ENCODE measurements around the gene SRSF6. TPM values are rescaled to one million over a fixed set of nuclear protein-coding genes. Genes with fewer than 3 reads are reported as not detected.
"Not testable (repeated sequence)": the region's sequence is repeated elsewhere in the genome, so short reads cannot be mapped to it uniquely, and the experiment has no call there.

The SRSF6 gene
- 56.5 TPM for total RNA-seq
- long read RNA-seq, full-length matches to known transcripts = 10 of 11 reads
- long read RNA-seq, partial matches to known transcripts = 0 of 11 reads
- long read RNA-seq, other reads (novel, unspliced or antisense) = 1 of 11 reads

- DNase-seq (peak; percentile 98), ATAC-seq (peak; percentile 98)
- intact Hi-C loops (cut with micrococcal nuclease) = no loop called here
Measured at GRCh38 chr20:43457640-43458421, at the start of gene SRSF6. SRSF6 (plus strand) TSS chr20:43457896; CDS start chr20:43458034, 138 bp downstream.

DNA sequence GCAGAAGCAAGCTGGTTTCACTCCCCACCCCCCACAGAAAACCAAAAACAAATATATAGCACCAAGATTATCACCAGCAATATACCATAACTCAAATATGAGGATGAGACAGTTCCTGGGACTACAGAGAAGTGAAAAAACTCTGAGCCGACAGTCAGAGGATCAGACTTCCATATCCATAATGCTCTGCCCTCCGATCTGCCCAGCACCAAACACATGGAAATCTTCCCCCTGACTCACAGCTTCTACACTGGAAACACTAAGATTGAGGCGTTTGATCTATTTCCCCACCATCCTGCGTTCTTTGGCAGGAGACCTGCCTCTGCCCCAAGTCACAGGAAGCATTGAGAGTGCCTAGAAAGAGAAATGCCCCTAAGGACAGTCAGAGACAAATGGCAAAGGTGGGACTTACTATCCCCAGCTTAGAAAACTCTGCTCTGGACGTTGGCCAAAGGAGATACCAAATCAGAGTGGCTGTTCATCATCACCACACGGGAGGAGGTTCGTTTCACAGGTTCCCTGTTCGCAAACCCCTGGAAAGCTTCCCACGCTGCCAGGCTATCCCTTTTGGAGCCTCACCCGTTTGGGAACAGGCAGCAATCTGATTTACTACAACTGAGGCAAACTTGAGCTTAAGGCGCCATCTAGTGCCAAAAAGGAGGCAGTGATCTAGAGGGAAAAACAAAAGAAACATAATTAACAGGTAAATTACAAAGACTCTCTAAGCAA, 48.7 kb upstream of the SRSF6 start:
- no peak for ATAC-seq
- DNase-seq = no peak
- intact Hi-C loops (cut with micrococcal nuclease) = no loop called here

GRCh38 chr20:43409577-43409913, 48.2 kb upstream of the SRSF6 start:
- DNase-seq = no peak
- ATAC-seq = no peak
- intact Hi-C loops (cut with micrococcal nuclease) = no loop called here

DNA sequence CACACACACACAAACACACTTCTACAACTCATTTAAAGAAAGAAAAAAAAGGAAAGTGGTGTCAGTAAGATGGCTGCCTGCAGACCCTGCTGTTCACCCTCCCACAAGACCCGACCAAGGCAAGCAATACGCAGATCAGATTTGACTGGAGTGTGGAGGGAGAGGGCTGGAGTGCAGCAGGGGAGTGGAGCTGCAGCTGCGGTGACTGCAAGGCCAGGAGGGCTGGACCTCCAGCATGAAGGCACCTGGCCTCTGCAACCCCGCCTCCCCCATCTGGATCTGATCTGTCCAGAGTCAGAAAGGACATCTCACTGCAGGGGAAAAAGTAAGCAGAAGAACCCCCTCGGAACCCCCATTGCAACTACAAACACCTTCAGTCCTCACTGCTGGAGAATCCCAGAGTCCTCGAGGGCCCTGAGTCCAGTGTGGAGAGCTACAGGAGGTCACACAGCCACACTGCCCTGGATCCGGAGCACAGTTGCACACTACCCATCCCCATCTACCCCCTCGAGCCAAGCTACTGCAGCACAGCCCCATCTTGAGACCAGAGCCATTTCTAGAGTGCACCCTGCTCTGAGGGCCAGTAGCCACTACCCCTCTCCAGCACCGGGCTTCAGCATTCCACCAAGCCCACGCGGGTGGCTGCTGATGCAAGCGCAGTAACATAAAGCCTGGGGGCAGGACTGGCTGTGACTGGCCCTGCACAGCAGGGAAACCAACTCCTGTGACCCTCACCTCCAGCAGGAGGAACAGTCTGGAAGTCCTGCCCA, 41.9 kb upstream of the SRSF6 start:
- DNase-seq = no peak
- intact Hi-C loops (cut with micrococcal nuclease) = no loop called here
- no peak for ATAC-seq

DNA sequence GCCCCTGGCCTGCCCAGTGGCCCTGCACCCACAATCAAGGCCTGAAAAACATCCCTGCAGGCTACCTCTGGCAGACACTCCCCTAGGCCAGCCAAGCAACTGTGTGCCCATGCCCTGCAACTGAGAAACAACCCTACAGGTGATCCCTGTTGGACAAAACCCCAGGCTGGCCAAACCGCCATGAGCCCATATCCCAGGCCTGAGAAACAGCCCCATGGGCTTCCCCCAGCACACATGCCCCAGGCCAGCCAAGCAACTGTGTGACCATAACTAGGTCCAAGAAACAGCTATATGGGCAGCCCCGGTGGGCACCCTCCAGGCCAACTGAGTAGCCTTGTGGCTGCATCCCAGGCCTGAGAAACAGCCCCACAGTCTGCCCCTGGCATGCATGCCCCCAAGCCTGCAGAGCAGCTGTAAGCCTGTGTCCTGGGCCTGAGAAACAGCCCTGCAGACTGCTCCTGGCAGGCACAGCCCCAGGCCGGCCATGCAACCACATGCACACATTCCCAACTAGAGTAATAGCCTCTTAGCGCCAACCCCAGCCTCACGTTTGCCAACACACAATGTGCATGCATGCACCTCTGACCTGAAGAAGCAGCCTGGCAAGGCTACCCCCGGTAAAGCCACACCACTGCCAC, 41.0 kb upstream of the SRSF6 start:
- ATAC-seq = no peak
- intact Hi-C loops (cut with micrococcal nuclease) = no loop called here
- no peak for DNase-seq

GRCh38 chr20:43420192-43420591, 37.5 kb upstream of the SRSF6 start:
- no peak for DNase-seq
- ATAC-seq = no peak
- intact Hi-C loops (cut with micrococcal nuclease) = no loop called here

- ATAC-seq; DNase-seq; intact Hi-C loops (cut with micrococcal nuclease): not testable (repeated sequence)
Measured at GRCh38 chr20:43420913-43421312, 36.8 kb upstream of the SRSF6 start.

- intact Hi-C loops (cut with micrococcal nuclease) = no loop called here
- DNase-seq (no peak), ATAC-seq (no peak)
Measured at GRCh38 chr20:43426172-43426571, 31.5 kb upstream of the SRSF6 start.

DNA sequence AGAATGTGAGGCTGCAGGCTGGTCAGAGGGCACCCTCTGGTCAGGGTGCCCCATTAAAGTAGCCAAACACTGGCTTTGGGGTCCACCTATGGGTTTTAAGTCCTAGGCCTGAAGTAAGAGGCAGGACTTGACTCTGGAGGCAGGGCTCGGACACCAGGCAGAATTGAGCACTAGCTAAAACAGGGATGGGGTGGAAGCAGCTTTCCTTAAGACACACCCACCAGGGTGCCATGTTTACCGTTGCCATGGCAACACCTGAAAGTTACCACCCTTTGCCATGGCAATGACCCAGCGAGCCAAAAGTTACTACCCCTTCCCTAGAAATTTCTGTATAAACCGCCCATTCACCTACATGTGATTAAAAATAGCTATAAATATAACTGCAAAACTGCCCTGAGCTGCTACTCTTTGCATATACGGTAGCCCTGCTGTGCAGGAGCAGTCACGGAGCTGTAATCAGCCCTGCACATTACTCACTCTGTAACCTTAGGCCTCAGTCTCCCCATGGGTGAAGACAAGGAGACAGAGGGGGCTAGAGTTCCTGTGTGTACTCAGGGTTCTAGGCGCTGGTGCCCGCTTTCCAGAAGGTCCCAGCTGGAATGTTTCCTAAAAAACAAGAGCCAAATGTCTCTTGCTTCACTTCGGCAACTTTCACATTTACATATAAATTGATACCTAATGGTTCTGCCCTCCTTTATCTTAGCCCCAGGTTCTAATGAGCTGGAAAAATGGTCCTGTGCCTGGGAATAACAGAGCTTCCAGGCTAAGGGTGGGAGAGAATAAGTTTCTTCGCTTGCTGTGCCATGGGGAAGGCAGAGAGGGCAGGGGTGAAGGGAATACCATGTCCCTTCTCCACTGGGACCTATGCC, 27.2 kb upstream of the SRSF6 start:
- intact Hi-C loops (cut with micrococcal nuclease) = no loop called here
- DNase-seq = no peak
- ATAC-seq = no peak

- no peak for DNase-seq
- no peak for ATAC-seq
- intact Hi-C loops (cut with micrococcal nuclease) = no loop called here
Measured at GRCh38 chr20:43431134-43431519, 26.6 kb upstream of the SRSF6 start.

DNA sequence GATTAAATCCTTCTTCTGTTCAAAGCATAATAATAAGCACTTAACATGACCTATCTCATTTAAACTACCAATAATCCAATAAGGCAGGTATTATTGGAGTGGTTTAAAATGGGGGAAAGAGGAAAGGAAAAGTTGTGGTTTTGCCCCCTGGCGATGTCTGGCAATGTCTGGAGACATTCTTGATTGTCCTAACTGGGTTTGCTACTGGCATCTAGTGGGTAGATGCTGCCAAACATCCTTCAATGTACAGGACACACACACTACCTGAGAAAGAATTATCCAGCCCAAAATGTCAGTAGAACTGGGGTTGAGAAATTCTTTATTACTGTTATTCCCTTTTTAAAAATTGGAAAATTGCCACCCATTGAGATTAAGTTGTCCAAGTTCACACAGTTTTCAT, 25.2 kb upstream of the SRSF6 start:
- intact Hi-C loops (cut with micrococcal nuclease) = no loop called here
- DNase-seq = no peak
- no peak for ATAC-seq

- DNase-seq = no peak
- intact Hi-C loops (cut with micrococcal nuclease) = no loop called here
- ATAC-seq = no peak
Measured at GRCh38 chr20:43433250-43433854, 24.3 kb upstream of the SRSF6 start.

- no peak for DNase-seq
- intact Hi-C loops (cut with micrococcal nuclease) = no loop called here
- no peak for ATAC-seq
Measured at GRCh38 chr20:43434565-43434964, 23.1 kb upstream of the SRSF6 start.

DNA sequence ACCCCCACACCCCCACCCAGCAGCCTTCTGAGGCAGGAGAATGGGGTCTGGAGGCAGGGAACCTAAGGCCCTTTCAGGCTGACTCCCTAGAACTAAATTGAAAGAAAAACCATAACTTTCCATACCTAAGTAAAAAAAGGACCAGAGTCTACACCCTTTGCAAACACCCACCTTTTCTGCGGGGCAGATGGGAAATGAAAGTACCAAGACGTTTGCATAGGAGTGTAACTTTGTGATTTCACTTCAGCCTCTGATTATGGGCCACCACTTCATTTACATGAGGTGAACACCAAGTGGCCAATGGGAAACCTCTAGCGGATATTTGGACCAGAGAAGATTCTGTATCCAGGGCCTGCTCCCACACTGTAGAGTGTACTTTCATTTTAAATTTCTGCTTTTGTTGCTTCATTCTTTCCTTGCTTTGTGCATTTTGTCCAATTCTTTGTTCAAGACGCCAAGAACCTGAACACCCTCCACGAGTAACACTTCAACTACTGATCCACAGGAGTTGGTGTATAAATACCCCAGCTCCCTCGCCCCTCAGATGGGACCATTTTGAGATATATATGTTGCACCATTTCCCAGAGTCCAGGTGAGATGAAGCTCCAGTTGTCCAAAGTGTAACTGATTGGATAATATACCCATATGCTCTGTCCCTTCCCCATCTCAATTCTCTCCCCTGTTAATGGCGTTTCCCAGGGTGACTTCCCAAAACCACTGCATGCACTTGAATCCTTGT, 18.9 kb upstream of the SRSF6 start:
- no peak for ATAC-seq
- no peak for DNase-seq
- intact Hi-C loops (cut with micrococcal nuclease) = no loop called here

- intact Hi-C loops (cut with micrococcal nuclease) = no loop called here
- no peak for DNase-seq
- ATAC-seq = no peak
Measured at GRCh38 chr20:43440531-43440930, 17.2 kb upstream of the SRSF6 start.

- ATAC-seq (no peak), DNase-seq (no peak)
- intact Hi-C loops (cut with micrococcal nuclease) = no loop called here
Measured at GRCh38 chr20:43442282-43442880, 15.3 kb upstream of the SRSF6 start.

- intact Hi-C loops (cut with micrococcal nuclease) = no loop called here
- DNase-seq = no peak
- no peak for ATAC-seq
Measured at GRCh38 chr20:43444107-43444506, 13.6 kb upstream of the SRSF6 start.

Measured in left ventricle myocardium superior (tissue), 1 donor.